ENCODE measurements around the gene CTDSP1.

The CTDSP1 gene

GRCh38 chr2:218399391-218400166 is at the start of gene CTDSP1:
CTDSP1 (plus strand) TSS chr2:218399868; CDS start chr2:218400091, 223 bp downstream.
- peak; percentile 98 for DNase-seq (ENCODE audit: low read depth)

GRCh38 chr2:218354045-218354444 is 45.6 kb upstream of the CTDSP1 start:
- no peak for DNase-seq (ENCODE audit: low read depth)

DNA sequence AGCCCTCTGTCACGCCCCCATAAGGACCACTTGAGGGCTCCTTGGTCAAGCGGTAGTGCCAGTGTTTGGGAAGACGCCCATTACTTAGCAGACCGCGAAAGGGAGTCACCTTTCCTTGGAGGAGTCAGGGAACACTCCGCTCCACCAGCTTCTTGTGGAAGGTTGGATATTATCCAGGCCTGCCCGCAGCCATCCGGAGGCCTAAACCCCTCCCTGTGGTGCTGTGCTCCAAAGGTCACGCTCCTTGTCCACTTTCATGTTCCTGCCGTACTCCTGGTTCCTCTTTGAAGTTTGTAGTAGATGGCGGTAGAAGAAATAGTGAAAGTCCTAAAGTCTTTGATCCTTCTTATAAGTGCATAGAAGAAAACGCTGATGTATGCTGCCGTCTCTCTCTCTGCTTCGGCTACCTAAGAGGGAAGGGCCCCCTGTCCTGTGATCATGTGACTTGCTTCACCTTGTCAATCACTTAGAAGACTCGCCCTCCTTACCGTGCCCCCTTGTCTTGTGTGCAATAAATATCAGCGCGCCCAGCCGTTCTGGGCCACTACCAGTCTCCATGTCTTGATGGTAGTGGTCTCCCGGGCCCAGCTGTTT is 44.7 kb upstream of the CTDSP1 start:
- no peak for DNase-seq (ENCODE audit: low read depth)

GRCh38 chr2:218357236-218358177 is 42.2 kb upstream of the CTDSP1 start:
- no peak for DNase-seq (ENCODE audit: low read depth)

- DNase-seq (ENCODE audit: low read depth): no peak
Measured at GRCh38 chr2:218360453-218360852, 39.2 kb upstream of the CTDSP1 start.

GRCh38 chr2:218362606-218363005 is 37.1 kb upstream of the CTDSP1 start:
- DNase-seq (ENCODE audit: low read depth): no peak

DNA sequence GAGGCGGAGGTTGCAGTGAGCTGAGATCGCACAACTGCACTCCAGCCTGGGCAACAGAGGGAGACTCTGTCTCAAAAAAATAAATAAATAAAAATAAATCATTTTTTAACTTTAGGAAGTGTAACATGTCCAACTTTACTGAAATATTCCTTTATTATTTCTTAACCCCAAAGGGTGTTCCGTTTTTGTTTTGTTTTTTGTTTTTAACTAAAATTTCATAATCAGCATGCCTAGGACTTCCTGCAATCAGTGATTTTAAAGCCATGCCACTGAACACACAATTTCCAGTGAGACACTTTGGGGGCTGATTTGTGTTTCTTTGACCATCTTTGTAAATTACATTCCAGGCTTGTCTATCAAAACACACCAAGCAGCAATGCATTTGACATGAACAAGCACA is 35.9 kb upstream of the CTDSP1 start:
- DNase-seq (ENCODE audit: low read depth): no peak

- DNase-seq (ENCODE audit: low read depth): no peak
Measured at GRCh38 chr2:218364196-218364595, 35.5 kb upstream of the CTDSP1 start.

DNA sequence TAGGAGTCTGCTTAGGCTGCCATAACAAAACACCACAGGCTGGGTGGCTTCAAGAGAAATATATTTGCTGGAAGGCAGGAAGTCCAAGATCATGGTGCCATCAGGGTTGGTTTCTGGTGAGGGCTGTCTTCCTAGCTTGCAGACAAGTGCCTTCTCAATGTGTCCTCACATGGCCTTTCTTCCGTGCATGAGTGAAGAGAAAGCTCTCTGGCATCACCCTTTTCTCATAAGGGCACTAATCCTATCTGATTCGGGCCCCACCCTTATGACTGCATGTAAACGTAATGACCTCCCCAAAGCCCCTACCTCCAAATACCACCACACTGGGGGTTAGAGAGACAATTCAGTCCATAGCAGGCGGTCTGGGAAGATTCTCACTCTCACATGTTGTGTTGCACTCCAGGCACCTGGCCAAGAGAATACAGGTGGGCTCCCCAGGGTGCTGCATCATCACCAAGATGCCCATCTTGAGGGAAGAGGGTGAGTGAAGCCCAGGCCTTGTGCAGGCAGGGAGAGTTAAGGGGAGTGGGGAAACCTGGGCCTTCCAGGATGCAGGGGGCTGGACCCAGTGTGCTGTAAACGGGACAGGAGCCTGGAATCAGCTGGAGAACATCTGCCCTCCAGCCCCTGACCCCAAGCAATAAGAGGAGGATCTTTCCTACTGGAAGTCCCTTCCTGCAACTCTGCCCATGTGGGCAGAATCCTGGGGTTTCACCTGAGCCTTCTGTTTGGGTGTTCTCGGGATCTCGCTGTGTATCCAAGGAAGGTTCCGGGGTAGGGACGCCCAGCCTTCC is 32.9 kb upstream of the CTDSP1 start:
- no peak for DNase-seq (ENCODE audit: low read depth)

DNA sequence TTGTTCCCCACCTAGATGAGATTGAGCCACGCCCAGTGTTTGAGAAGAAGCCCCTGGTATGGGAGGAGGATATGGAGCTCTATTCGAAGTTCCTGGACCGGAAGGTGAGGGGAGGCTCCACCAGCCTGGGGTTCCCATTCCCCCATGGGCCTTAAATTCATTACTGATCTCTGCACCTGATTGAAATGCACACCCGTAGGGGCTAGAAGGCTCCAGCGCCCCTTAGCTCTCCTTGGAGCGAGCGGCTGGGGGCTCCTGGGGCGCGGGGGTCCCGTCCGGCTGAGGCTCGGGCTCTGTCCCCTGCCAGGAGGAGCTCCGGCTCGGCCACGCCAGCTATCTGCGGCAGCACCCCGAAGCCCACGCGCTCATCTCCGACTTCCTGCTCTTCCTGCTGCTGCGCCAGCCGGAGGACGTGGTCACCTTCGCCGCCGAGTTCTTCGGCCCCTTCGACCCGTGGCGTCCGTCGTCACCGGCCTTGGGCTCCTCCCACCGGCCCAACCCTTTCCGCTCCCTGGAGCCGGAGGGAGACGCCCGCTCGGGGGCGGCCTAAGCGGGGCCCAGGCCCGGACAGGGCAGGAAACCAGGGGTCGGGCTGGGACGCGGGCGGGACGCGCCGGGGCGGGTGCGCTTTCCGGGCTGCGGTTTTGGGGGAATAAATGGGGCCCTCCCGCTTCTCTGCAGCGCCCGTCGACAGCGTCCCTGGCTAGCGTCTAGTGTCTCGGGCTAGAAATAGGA is 32.1 kb upstream of the CTDSP1 start:
- peak; percentile 63 for DNase-seq (ENCODE audit: low read depth)

GRCh38 chr2:218368150-218368528 is 31.5 kb upstream of the CTDSP1 start:
- DNase-seq (ENCODE audit: low read depth): no peak

GRCh38 chr2:218368621-218369153 is 31.0 kb upstream of the CTDSP1 start:
- DNase-seq (ENCODE audit: low read depth): peak; percentile 36

DNA sequence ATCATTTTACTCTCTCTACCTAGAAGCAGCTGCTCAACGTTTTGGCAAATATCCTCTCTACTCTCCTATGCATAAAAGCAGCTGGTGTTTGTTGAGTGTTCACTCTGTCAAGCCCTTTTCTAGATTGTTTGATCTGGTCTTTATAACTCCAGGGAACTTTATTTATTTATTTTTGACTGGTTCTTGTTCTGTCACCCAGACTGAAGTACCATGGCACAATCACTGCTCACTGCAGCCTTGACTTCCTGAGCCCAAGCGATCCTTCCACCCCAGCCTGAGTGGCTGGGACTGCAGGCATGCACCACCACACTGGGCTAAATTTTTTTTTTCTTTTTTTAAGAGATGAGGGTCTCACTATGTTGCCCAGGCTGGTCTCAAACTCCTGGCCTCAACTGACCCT is 30.3 kb upstream of the CTDSP1 start:
- no peak for DNase-seq (ENCODE audit: low read depth)

DNA sequence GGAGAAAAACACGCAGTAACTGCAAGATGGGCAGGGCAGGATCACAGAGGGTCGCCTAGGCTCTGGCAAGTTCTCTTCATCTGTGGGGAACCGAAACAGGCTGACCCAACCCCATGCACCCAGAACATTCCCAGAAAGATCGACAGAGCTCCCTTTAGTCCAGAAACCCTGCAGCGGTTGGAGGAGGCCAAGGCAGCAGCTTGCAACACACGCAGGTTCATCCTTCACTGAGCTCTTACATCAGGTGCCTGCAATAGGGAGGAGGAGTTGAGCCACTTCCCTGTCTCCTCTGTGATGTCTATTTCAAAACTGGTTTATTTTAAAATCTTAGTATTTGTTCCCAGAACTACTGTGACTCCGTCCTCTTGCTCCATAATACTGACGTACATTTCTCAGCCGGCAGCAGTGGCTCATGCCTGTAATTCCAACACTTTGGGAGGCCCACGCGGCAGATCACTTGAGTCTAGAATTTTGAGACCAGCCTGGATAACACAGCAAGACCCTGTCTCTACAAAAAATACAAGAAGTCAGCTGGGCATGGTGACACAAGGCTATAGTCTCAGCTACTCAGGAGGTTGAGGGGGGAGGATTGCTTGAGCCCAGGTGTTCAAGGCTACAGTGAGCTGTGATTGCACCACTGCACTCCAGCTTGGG is 29.1 kb upstream of the CTDSP1 start:
- peak; percentile 81 for DNase-seq (ENCODE audit: low read depth)

GRCh38 chr2:218371983-218372350 is 27.7 kb upstream of the CTDSP1 start:
- DNase-seq (ENCODE audit: low read depth): no peak

DNA sequence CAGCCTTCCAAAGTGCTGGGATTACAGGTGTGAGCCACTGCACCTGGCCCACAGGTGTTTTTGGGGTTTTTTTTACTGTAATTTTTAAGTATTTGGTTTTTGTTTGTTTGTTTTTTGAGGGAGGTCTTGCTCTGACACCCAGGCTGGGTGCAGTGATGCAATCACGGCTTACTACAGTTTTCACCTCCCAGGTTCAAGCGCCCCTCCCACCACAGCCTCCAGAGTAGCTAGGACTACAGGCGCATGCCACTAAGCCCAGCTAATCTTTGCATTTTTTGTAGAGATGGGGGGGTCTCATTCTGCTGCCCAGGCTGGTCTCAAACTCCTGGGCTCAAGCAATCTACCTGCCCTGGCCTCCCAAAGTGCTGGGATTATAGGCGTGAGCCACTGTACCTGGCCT is 24.9 kb upstream of the CTDSP1 start:
- DNase-seq (ENCODE audit: low read depth): no peak

- DNase-seq (ENCODE audit: low read depth): peak; percentile 76
Measured at GRCh38 chr2:218375212-218375611, 24.5 kb upstream of the CTDSP1 start.

- no peak for DNase-seq (ENCODE audit: low read depth)
Measured at GRCh38 chr2:218378053-218378452, 21.6 kb upstream of the CTDSP1 start.

GRCh38 chr2:218381916-218382366 is 17.7 kb upstream of the CTDSP1 start, which contains the start of gene SLC11A1:
SLC11A1 (plus strand) TSS chr2:218382273; CDS start chr2:218382369, 96 bp downstream.
- no peak for DNase-seq (ENCODE audit: low read depth)

DNA sequence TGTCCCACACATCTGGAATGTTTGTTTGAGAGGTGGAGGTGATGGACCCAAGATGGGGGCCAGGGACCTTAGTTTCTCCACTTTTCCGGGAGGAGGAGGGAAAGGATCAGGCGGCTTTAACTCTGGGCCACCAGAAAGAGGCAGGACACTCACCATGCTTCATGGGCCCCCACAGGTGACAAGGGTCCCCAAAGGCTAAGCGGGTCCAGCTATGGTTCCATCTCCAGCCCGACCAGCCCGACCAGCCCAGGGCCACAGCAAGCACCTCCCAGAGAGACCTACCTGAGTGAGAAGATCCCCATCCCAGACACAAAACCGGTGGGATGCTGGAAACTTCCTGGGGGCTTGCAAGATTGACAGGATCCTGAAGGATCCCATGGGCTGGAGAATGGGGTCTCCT is 16.9 kb upstream of the CTDSP1 start:
- DNase-seq (ENCODE audit: low read depth): no peak
